ENCODE data around the gene B4GALT3. TPM values are rescaled to one million over a fixed set of nuclear protein-coding genes. Genes with fewer than 3 reads are reported as not detected.

The B4GALT3 gene
- total and polyA plus RNA-seq, 2 donors (not counting 1 experiment from before 2014, with no cell fraction given), result 17.8 to 18.7 TPM

DNA sequence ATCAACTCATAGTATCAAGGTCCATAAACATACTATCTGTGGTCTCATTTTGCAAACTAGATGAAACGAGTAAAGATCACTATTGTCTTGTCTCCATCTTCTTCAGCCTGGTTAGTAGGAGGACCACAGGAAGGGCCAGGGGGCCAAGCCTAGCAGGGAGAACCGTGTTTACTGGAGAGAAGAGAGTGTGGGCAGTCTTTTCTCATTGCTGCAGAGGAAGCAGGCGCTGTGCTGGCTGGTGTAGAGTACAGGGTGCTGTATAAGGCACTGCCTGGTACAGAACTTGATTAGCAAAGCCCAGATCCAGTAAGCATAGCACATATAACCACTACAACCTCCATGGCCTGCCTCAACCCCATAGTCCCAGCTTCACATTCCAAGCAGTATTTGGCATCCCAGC lies 10.0 kb upstream of the B4GALT3 start:
- H3K79me2 ChIP-seq (ENCODE audit: control insufficient read depth, insufficient read depth, low read length), result no peaks in the 10 kb centered on the region
- no peak overlapping the region for H3K4me2 ChIP-seq (ENCODE audit: extremely low read depth, insufficient read depth, low read length)
- no peak overlapping the region for H3K9ac ChIP-seq (ENCODE audit: insufficient read depth, low read length)
- no peak overlapping the region for H3K27ac ChIP-seq (ENCODE audit: insufficient read depth, low read length)
- no peaks in the 10 kb centered on the region for H3K27me3 ChIP-seq (ENCODE audit: control insufficient read depth, insufficient read depth, low read length)
- peaks cover 7% of the 10 kb centered on the region for H3K36me3 ChIP-seq (ENCODE audit: control insufficient read depth, insufficient read depth, low read length)
- no peak for TF ChIP-seq EZH2 (IDR thresholded peaks at IDR 0.05; ENCODE audit: low read length, missing control alignments)
- TF ChIP-seq, protein P1, sequence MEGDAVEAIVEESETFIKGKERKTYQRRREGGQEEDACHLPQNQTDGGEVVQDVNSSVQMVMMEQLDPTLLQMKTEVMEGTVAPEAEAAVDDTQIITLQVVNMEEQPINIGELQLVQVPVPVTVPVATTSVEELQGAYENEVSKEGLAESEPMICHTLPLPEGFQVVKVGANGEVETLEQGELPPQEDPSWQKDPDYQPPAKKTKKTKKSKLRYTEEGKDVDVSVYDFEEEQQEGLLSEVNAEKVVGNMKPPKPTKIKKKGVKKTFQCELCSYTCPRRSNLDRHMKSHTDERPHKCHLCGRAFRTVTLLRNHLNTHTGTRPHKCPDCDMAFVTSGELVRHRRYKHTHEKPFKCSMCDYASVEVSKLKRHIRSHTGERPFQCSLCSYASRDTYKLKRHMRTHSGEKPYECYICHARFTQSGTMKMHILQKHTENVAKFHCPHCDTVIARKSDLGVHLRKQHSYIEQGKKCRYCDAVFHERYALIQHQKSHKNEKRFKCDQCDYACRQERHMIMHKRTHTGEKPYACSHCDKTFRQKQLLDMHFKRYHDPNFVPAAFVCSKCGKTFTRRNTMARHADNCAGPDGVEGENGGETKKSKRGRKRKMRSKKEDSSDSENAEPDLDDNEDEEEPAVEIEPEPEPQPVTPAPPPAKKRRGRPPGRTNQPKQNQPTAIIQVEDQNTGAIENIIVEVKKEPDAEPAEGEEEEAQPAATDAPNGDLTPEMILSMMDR (conservative IDR thresholded peaks at IDR 0.05 in 1 of 2, IDR thresholded peaks at IDR 0.05 in 1 of 2; ENCODE audit: low read depth in 1 of 2, low read length in 2 of 2), result no peak
- H3K4me1 ChIP-seq (ENCODE audit: control insufficient read depth, extremely low read depth, insufficient read depth, low read length), result peaks cover 2% of the 10 kb centered on the region
- H3K4me3 ChIP-seq (replicated peaks in 1 of 4; ENCODE audit: control extremely low read depth in 1 of 4, insufficient read depth in 1 of 4, low read depth in 3 of 4, low read length in 4 of 4), result no peak overlapping the region
- no peaks in the 10 kb centered on the region for H4K20me1 ChIP-seq (ENCODE audit: control insufficient read depth, extremely low read depth, insufficient read depth, low read length)
- DNase-seq (ENCODE audit: low read depth in 2 of 2), result no peak
- H2AFZ ChIP-seq (ENCODE audit: low read length), result no peak overlapping the region
- H3K9me3 ChIP-seq (ENCODE audit: control insufficient read depth, insufficient read depth, low read depth, low read length), result no peaks in the 10 kb centered on the region

DNA sequence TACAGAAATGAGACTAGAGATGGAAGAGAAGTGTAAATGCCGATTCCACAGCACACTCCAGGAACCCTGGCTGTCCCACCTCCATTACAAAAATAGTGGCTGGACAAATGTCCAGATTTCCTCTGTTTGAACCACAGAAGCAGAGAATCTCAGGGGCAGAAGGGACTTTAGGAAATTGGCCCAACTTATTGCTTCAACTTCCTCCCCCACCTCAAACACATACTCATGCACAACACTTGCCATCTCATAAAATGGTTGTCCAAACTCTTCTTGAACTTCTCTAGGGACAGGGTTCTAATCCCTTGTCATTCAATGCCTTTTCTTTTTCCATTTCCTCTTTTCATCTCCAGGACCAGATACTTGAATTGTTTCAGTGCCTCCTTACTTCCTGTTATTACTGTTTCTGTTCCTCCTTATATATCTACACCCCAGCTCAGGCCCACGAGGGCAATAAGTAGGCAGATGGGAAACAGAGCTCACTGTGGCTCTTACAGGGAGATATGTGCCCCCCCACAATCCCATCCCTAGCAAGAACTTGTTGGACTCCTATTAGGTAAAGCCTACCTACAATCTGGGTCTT lies 8.5 kb upstream of the B4GALT3 start:
- Histone ChIP-seq H3K4me2 (ENCODE audit: extremely low read depth, insufficient read depth, low read length) (no peak overlapping the region), H3K4me1 (ENCODE audit: control insufficient read depth, extremely low read depth, insufficient read depth, low read length) (peaks cover 2% of the 10 kb centered on the region), H3K27ac (ENCODE audit: insufficient read depth, low read length) (no peak overlapping the region)

DNA sequence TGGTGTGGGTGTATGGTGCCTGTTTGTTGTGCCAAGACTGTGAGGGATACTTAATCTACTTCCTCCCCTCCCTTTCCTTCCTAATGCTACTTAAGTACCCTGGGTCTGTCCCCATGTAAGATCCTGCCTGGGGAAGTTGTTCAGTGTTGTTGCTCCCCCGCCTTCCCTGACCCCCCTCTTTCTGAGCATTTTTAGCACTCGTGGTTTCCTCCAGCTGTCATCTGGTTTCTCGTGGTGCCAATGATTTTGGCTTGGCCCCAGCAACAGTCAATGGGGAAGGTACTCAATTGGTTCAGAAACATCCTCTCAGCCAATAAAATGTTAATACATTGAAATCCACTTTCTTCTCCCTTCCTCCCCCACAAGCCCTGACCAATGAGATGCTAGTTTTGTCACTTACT lies 8.0 kb upstream of the B4GALT3 start:
- peak overlapping the region; percentile 50 for H2AFZ ChIP-seq (ENCODE audit: low read length)
- H3K9ac ChIP-seq (ENCODE audit: insufficient read depth, low read length), result no peak overlapping the region
- no peak overlapping the region for H3K4me2 ChIP-seq (ENCODE audit: extremely low read depth, insufficient read depth, low read length)
- H3K36me3 ChIP-seq (ENCODE audit: control insufficient read depth, insufficient read depth, low read length), result no peaks in the 10 kb centered on the region
- H3K9me3 ChIP-seq (ENCODE audit: control insufficient read depth, insufficient read depth, low read depth, low read length), result no peaks in the 10 kb centered on the region
- no peaks in the 10 kb centered on the region for H3K79me2 ChIP-seq (ENCODE audit: control insufficient read depth, insufficient read depth, low read length)
- H4K20me1 ChIP-seq (ENCODE audit: control insufficient read depth, extremely low read depth, insufficient read depth, low read length), result no peaks in the 10 kb centered on the region
- no peaks in the 10 kb centered on the region for H3K27me3 ChIP-seq (ENCODE audit: control insufficient read depth, insufficient read depth, low read length)
- no peak for TF ChIP-seq EZH2 (IDR thresholded peaks at IDR 0.05; ENCODE audit: low read length, missing control alignments)
- TF ChIP-seq, protein P1 (conservative IDR thresholded peaks at IDR 0.05 in 1 of 2, IDR thresholded peaks at IDR 0.05 in 1 of 2; ENCODE audit: low read depth in 1 of 2, low read length in 2 of 2), result no peak
- no peak overlapping the region for H3K4me3 ChIP-seq (replicated peaks in 1 of 4; ENCODE audit: control extremely low read depth in 1 of 4, insufficient read depth in 1 of 4, low read depth in 3 of 4, low read length in 4 of 4)
- H3K27ac ChIP-seq (ENCODE audit: insufficient read depth, low read length), result no peak overlapping the region
- H3K4me1 ChIP-seq (ENCODE audit: control insufficient read depth, extremely low read depth, insufficient read depth, low read length), result peaks cover 2% of the 10 kb centered on the region
- peak; percentile 59 to 65 for DNase-seq (ENCODE audit: low read depth in 2 of 2)

More for the DNA sequence above, 8.5 kb upstream of the B4GALT3 start:
- Histone ChIP-seq H4K20me1 (ENCODE audit: control insufficient read depth, extremely low read depth, insufficient read depth, low read length) (no peaks in the 10 kb centered on the region), H3K9me3 (ENCODE audit: control insufficient read depth, insufficient read depth, low read depth, low read length) (no peaks in the 10 kb centered on the region), H3K36me3 (ENCODE audit: control insufficient read depth, insufficient read depth, low read length) (peaks cover under 1% of the 10 kb centered on the region), H2AFZ (ENCODE audit: low read length) (peak overlapping the region; percentile 25), H3K27me3 (ENCODE audit: control insufficient read depth, insufficient read depth, low read length) (no peaks in the 10 kb centered on the region), H3K4me3 (replicated peaks in 1 of 4; ENCODE audit: control extremely low read depth in 1 of 4, insufficient read depth in 1 of 4, low read depth in 3 of 4, low read length in 4 of 4) (no peak overlapping the region), H3K79me2 (ENCODE audit: control insufficient read depth, insufficient read depth, low read length) (no peaks in the 10 kb centered on the region), H3K9ac (ENCODE audit: insufficient read depth, low read length) (no peak overlapping the region)
- no peak for TF ChIP-seq EZH2 (IDR thresholded peaks at IDR 0.05; ENCODE audit: low read length, missing control alignments)
- TF ChIP-seq, protein P1 (conservative IDR thresholded peaks at IDR 0.05 in 1 of 2, IDR thresholded peaks at IDR 0.05 in 1 of 2; ENCODE audit: low read depth in 1 of 2, low read length in 2 of 2), result no peak
- no peak for DNase-seq (ENCODE audit: low read depth in 2 of 2)

Data from fibroblast of lung (primary cell).